AG09309 (cell line): Measurements from ENCODE around the gene MEA1.

Experiments
- DNase-seq: peaks from one replicate; pipeline ENCODE4 v3.0.0-alpha.2; 2010; ENCODE audit warnings: low read depth
- H3K4me3 ChIP-seq: 2 replicates; pipeline ENCODE4 v1.5.1; 2011; ENCODE audit warnings: mild to moderate bottlenecking, low read depth, low read length, moderate library complexity; ENCODE audit not compliant: control insufficient read depth
- TF ChIP-seq, protein P1 (sequence below): IDR thresholded peaks from 2 replicates; pipeline ENCODE4 v1.5.1; 2011; ENCODE audit warnings: mild to moderate bottlenecking, low read depth, low read length, inconsistent platforms; ENCODE audit not compliant: insufficient read depth, control insufficient read depth; ENCODE audit errors: missing control alignments

The MEA1 gene

DNA sequence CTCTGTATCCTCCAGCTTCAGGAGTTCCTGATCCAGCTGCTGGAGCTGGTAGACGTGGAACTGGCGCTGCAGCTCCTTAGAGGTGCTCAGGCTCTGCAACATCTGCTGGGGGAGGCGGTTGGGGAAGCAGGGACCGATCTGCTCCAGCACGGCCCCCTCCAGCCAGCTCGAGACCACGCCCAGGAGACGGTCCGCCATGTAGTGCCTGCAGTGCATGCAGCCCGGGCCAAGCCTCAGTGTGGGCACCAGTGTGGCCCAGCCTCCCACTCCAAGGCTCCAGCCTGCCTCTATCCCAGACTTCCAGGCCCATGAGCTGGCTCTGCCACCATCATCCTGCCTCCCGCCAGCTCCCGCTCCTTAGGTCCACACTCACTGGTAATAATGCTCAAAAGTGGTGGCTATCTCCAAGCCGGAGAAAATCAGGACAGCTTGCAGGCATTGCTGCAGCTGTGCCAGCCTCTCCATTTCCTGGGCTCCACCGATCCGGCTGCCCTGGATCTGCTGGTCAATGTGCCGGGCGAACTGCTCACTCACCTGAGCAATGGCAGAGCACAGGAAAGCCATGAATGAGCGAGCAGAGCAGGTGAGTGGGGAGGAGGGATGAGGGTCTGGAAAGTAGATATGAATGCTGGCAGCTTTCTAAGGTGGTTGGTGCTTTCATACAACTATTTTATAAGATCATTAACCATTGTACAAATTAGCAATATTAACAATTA lies 27.0 kb upstream of the MEA1 start:
- H3K4me3 ChIP-seq: no peak overlapping the region
- TF ChIP-seq, protein P1, sequence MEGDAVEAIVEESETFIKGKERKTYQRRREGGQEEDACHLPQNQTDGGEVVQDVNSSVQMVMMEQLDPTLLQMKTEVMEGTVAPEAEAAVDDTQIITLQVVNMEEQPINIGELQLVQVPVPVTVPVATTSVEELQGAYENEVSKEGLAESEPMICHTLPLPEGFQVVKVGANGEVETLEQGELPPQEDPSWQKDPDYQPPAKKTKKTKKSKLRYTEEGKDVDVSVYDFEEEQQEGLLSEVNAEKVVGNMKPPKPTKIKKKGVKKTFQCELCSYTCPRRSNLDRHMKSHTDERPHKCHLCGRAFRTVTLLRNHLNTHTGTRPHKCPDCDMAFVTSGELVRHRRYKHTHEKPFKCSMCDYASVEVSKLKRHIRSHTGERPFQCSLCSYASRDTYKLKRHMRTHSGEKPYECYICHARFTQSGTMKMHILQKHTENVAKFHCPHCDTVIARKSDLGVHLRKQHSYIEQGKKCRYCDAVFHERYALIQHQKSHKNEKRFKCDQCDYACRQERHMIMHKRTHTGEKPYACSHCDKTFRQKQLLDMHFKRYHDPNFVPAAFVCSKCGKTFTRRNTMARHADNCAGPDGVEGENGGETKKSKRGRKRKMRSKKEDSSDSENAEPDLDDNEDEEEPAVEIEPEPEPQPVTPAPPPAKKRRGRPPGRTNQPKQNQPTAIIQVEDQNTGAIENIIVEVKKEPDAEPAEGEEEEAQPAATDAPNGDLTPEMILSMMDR: no peak
- no peak for DNase-seq

DNA sequence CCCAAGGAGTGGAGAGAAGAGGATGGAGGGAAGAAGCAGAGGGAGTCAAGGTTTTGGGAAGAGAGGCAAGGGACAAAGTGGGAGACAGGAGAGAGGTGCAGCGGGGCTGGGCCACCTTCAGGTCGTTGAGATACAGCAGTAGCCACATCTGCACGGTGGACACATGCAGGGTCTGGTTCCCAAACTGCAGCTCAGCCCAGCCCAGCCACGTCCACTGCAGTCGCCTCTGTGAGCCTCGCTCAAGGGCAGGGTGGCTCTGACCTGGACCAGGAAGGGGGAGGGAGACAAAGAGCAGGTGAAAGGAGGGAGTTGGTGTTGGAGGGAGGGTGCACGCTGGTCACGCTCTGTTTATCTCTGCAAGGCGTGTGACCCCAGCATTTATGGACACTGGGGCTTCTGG lies 25.0 kb upstream of the MEA1 start:
- H3K4me3 ChIP-seq: no peak overlapping the region
- DNase-seq: no peak
- TF ChIP-seq, protein P1: no peak

DNA sequence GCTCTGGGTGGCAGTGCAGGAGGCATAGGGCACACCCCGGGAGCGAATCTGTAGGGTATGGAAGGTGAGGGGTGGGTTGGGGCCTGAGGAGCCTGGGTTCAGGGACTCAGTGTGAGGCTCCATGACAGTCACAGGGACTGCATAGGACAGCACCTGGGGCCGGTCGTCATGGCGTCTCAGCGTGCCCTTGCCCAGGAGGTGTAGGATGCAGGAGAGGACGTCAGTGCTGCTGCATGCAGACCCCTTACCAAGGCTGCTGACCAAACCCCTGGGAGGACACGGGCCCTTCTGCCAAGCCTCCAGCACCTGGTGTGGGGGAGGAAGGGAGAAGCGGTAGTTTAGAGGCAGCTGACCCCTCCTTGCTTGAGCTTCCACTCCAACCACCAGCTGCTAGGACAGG lies 24.0 kb upstream of the MEA1 start:
- DNase-seq: no peak
- no peak overlapping the region for H3K4me3 ChIP-seq
- TF ChIP-seq, protein P1: no peak

DNA sequence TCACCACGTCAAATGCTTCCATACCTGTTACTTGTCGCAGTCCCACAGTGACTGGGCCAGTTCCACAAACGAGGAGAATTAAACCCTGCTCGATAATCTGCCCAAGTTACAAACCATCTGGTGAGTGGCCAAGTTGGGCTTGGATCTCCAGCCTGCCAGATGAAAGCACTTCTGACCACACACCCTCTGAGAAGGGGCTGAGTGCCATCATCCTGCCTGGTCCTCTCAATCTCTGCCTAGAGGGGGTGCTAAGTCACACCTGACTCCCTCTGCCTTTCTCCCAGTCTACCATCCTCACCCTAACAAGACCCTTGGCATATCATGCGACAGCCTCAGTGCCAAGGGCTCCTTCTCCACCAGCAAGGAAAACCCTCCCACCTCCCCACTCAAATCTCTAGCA lies 23.5 kb upstream of the MEA1 start:
- DNase-seq: no peak
- TF ChIP-seq, protein P1: no peak
- no peak overlapping the region for H3K4me3 ChIP-seq

DNA sequence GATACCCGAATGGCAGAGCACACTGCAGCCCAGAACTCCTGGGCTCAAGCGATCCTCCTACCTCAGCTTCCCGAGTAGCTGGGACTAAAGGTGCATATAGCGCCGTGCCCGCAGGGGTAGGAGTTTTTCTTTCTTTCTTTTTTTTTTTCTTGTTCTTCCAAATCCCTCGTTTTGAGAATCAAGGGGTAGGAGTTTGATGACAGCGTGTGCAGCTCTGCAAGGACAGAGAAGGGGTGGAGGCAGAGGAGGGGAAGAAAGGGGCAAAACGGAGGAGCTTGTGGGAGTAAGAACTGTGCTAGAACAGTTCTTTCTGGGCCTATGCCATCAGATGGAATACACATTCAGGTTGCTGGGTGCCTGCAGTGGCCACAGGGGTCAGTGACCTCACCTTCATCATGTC lies 23.0 kb upstream of the MEA1 start:
- TF ChIP-seq, protein P1: no peak
- H3K4me3 ChIP-seq: no peak overlapping the region
- DNase-seq: no peak

DNA sequence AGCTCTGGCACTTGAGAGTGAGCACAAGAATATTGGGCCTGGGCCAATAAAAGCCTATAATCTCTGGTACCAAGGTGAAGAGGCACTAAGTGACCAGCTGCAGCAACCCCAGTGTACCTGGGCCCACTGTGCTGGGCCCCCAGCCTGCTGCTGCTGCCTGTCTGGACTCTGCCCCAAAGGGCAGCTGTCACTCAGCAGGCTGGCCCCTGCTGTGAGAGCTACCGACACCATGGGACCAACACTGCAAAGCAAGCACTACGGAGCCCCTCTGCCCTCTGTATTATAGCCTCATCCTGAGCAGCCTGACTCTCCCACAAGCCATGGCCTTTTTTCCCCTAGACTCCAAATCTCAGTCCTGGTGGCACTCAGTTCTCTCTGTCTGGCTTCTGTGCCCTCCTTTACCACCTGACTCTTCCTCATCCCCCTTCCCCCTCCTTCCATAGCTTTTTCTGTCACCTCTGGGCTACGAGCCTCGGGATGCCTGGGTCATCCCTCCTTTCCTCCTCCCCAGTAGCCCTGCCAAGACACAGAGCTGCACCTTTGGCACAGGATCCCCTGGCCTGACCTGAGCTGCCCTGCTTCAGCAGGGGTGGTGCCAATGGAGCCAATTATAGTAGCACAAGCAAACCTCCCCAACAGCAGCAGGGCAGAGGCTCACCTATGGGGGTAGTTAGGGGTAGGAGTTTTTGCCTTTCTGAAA lies 21.9 kb upstream of the MEA1 start:
- no peak for DNase-seq
- TF ChIP-seq, protein P1: no peak
- H3K4me3 ChIP-seq: no peak overlapping the region

DNA sequence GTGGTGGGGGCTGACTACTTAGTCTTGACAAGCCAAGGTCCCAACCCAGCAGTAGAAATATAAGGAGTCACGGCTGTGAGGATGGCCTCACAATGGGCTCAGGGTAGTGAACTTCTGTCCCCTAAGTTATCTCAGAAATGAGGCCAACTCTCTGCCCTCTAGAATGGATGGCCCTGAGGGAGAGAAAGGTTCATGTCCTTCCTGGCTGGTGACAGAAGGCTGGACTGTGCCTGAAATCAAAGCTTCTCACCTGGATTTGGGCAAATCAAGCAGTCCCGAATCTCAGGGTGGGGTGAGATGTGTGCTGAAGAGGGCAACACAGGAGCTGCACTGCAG lies 20.4 kb upstream of the MEA1 start:
- TF ChIP-seq, protein P1: no peak
- no peak for DNase-seq
- no peak overlapping the region for H3K4me3 ChIP-seq
